Ovary (tissue), 9 donors: ENCODE data around the gene PRAME. TPM values are rescaled to one million over a fixed set of nuclear protein-coding genes. Genes with fewer than 3 reads are reported as not detected.
"Not testable (repeated sequence)": the region's sequence is repeated elsewhere in the genome, so short reads cannot be mapped to it uniquely, and the experiment has no call there.

Experiments used
- DNase-seq, 5 donors: peaks; one replicate each; pipeline ENCODE4 v3.0.0-alpha.2; 2019 to 2020
- H3K27ac ChIP-seq, 2 donors: fragments of 200-600 bp; one replicate each; pipeline versions ENCODE4 v1.5.1 to v1.8.0; 2019 to 2022
- H3K27me3 ChIP-seq: fragments of 200-600 bp; one replicate; pipeline ENCODE4 v1.8.0; 2022
- H3K36me3 ChIP-seq: fragments of 200-600 bp; sonication (generic); one replicate; pipeline ENCODE4 v1.5.1; 2019
- H3K4me1 ChIP-seq: one replicate; pipeline ENCODE4 v1.8.1; 2013; ENCODE audit warnings: mild to moderate bottlenecking, moderate library complexity; ENCODE audit not compliant: insufficient read depth
- H3K4me3 ChIP-seq: fragments of 200-600 bp; sonication (generic); one replicate; pipeline ENCODE4 v1.5.1; 2017
- H3K9me3 ChIP-seq, 2 donors: fragments of 200-600 bp in 1 of 2; sonication (generic) in 1 of 2; one replicate each; pipeline versions ENCODE4 v1.5.1 to v1.8.1; 2013 to 2019; ENCODE audit warnings: mild to moderate bottlenecking in 1 of 2, moderate library complexity in 1 of 2
- EP300 ChIP-seq: sonication (generic); formaldehyde crosslinking; IDR thresholded peaks from one replicate; pipeline ENCODE4 v1.6.1; 2017; ENCODE audit warnings: antibody characterized with exemption
- POLR2A ChIP-seq: fragments of 450-650 bp; IDR thresholded peaks from one replicate; pipeline ENCODE4 v1.6.1; 2017; ENCODE audit warnings: antibody characterized with exemption, mild to moderate bottlenecking, moderate library complexity
- WGBS, 3 donors: extraction: QIAGEN DNeasy Blood & Tissue Kit in 1 of 3; methylation state at CpG; one replicate each; pipeline versions ENCODE4 v1.1.5 to v1.1.7; 2013 to 2017; 5-methylcytosine and 5-hydroxymethylcytosine counted together
- intact Hi-C, 4 donors: fragments of 100-400 bp; cut with DNase I; formaldehyde crosslinking; loops; one replicate each; pipeline versions ENCODE4 v1.11.0 to v1.15.1; 2022 to 2023
- polyA plus RNA-seq, 2 donors: library from polyadenylated mRNA; stranded (reverse); fragments of 200-250 nt in 1 of 2; fragments of 350-450 nt in 1 of 2; fragmentation: Illumina TruSeq in 1 of 2; extraction: RNeasy Lipid Tissue Mini Kit (QIAGEN cat#74804) in 1 of 2; gene quantifications; one replicate each; pipeline ENCODE4 v1.2.3, GENCODE V29; 2013 to 2014
- total RNA-seq, 7 donors: library from RNA; depleted of rRNA in 2 of 7; stranded (reverse); fragments of >200 nt in 2 of 7; fragmentation: NEBNext Ultra II Directional in 3 of 7; extraction: Animal tissue kit (Norgen Biotek cat#: 25700) in 3 of 7; gene quantifications; one replicate each; pipeline versions ENCODE4 v1.1.0 to v1.2.4, GENCODE V29; 2016 to 2023
- TF ChIP-seq, protein P1 (sequence below), 3 donors: fragments of 450-650 bp in 2 of 3; fragments of 200-600 bp in 1 of 3; IDR thresholded peaks; one replicate each; pipeline versions ENCODE4 v1.5.1 to v1.8.0; 2016 to 2022; ENCODE audit warnings: antibody characterized with exemption in 3 of 3, mild to moderate bottlenecking in 1 of 3
- donor health status: DM: no; HTN: no; CAD: no; lungs with moderate emphysema.
- donor health status: DM: no; HTN: no; CAD: no.
- donor health status: Bipolar disorder and iron deficiency.
- donor health status: DM: yes; HTN: yes; CAD: no.
- donor health status: DM: no; HTN: no; CAD: no.
- donor health status: DM: yes; HTN: yes; CAD: no.

The PRAME gene
- total and polyA plus RNA-seq, 9 donors, result 1.3 to 18.0 (median 2.8) TPM

DNA sequence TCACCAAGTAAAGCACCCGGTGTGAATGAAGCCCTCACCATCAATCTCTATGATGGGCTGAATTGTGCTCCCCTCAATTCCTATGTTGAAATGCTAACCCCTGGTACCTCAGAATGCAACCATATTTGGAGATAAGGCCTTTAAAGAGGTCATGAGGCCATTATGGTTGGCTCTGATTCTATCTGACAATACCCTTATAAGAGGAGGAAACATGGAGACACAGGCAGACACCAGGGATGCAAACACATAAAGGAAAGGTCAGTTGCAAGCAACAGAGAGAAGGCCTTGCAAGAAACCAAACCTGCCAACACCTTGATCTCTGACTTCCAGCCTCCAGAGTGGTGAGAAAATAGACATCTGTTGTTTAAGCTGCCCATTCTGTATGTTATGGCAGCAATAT, 25.6 kb downstream of the PRAME start:
- Histone ChIP-seq H3K4me1 (no peaks in the 10 kb centered on the region), H3K36me3 (no peaks in the 10 kb centered on the region), H3K27ac (no peak overlapping the region), H3K9me3 (no peaks in the 10 kb centered on the region), H3K27me3 (no peaks in the 10 kb centered on the region), H3K4me3 (no peak overlapping the region)
- no peak for TF ChIP-seq EP300
- no peak for TF ChIP-seq POLR2A
- TF ChIP-seq, protein P1, sequence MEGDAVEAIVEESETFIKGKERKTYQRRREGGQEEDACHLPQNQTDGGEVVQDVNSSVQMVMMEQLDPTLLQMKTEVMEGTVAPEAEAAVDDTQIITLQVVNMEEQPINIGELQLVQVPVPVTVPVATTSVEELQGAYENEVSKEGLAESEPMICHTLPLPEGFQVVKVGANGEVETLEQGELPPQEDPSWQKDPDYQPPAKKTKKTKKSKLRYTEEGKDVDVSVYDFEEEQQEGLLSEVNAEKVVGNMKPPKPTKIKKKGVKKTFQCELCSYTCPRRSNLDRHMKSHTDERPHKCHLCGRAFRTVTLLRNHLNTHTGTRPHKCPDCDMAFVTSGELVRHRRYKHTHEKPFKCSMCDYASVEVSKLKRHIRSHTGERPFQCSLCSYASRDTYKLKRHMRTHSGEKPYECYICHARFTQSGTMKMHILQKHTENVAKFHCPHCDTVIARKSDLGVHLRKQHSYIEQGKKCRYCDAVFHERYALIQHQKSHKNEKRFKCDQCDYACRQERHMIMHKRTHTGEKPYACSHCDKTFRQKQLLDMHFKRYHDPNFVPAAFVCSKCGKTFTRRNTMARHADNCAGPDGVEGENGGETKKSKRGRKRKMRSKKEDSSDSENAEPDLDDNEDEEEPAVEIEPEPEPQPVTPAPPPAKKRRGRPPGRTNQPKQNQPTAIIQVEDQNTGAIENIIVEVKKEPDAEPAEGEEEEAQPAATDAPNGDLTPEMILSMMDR (IDR thresholded peaks at IDR 0.05), result no peak
- intact Hi-C loops, result no loop called here
- DNase-seq, result no peak
- WGBS, 3 donors, result 75 to 83% (median 82%) methylated on average over 1 of the region's 1 CpG

DNA sequence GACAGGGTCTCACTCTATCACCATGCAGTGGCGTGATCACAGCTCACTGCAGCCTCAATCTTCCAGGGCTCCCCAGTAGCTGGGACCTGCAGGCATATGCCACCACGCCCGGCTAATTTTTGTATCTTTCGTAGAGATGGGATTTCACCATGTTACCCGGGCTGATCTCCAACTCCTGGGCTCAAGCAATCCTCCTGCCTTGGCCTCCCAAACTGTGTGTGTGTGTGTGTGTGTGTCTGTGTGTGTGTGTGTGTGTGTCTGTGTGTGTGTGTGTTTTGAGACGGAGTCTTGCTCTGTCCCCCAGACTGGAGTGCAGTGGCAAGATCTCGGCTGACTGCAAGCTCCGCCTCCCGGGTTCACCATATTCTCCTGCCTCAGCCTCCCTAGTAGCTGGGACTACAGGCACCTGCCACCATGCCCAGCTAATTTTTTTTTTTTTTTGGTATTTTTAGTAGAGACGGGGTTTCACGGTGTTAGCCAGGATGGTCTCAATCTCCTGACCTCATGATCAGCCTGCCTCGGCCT, 26.5 kb downstream of the PRAME start:
- H3K27me3 ChIP-seq, H3K36me3 ChIP-seq, DNase-seq, H3K9me3 ChIP-seq, H3K4me3 ChIP-seq, intact Hi-C loops, H3K27ac ChIP-seq, H3K4me1 ChIP-seq: not testable (repeated sequence)
- 83 to 96% (median 86%) methylated on average over 12 of the region's 12 CpGs for WGBS, 3 donors

DNA sequence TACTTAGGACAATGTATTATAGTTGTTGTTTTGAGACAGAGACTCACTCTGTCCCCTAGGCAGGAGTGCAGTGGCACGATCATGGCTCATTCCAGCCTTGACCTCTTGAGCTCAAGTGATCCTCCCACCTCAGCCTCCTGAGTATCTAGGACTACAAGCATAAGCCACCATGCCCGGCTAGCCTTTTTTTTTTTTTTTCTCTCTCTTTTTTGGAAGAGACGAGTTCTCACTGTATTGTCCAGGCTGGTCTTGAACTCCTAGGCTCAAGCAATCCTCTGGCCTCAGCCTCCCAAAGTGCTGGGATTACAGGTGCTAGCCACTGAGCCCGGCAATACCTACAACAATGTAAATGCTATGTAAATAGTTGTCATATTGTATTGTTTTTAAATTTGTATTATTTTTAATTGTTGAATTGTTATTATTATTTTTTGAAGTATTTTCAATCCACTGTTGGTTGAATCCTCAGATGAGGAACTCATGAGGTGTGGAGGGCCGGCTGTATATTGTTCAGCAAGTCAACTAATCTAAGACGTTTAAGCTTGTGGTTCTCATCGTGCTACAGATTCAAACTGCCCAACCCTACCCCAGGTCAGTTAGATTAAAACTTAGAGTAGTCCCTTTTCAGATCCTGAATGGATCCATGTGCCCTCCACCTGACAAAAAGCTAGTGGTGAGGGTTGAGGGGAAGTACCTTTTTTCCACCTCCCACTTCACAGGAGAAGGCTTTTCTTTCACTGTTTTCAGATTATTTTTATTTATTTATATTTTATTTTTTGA, 27.1 kb downstream of the PRAME start:
- TF ChIP-seq EP300 (no peak), POLR2A (no peak)
- TF ChIP-seq, protein P1 (IDR thresholded peaks at IDR 0.05), result no peak
- no peaks in the 10 kb centered on the region for H3K4me1 ChIP-seq
- H3K9me3 ChIP-seq, result no peaks in the 10 kb centered on the region
- H3K27me3 ChIP-seq, result no peaks in the 10 kb centered on the region
- H3K4me3 ChIP-seq, result no peak overlapping the region
- WGBS, 3 donors, result 72 to 80% (median 73%) methylated on average over 7 of the region's 7 CpGs
- H3K27ac ChIP-seq, result no peak overlapping the region
- intact Hi-C loops, result no loop called here
- DNase-seq, result no peak
- no peaks in the 10 kb centered on the region for H3K36me3 ChIP-seq

DNA sequence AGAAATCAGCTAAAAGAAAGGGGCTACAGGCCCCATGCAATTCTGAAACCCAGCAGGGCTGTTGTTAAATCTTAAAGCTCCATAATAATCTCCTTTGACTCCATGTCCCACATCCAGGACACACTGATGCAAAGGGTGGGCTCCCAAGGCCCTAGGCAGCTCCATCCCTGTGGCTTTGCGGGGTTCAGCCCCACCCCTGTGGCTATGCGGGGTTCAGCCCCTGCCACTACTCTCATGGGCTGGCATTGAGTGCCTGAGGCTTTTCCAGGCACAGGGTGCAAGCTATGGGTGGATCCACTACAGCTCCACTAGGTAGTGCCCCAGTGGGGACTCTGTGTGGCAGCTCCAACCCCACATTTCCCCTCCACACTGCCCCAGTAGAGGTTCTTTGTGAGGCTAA, 30.3 kb downstream of the PRAME start:
- DNase-seq, result no peak
- intact Hi-C loops, result no loop called here
- TF ChIP-seq, protein P1 (IDR thresholded peaks at IDR 0.05), result no peak
- TF ChIP-seq EP300 (no peak), POLR2A (no peak)
- Histone ChIP-seq H3K27me3 (no peaks in the 10 kb centered on the region), H3K36me3 (no peaks in the 10 kb centered on the region), H3K4me1 (no peaks in the 10 kb centered on the region), H3K27ac (no peak overlapping the region), H3K4me3 (no peak overlapping the region), H3K9me3 (no peaks in the 10 kb centered on the region)
- 92 to 100% (median 94%) methylated on average over 1 to 2 of the region's 2 CpGs for WGBS, 3 donors

DNA sequence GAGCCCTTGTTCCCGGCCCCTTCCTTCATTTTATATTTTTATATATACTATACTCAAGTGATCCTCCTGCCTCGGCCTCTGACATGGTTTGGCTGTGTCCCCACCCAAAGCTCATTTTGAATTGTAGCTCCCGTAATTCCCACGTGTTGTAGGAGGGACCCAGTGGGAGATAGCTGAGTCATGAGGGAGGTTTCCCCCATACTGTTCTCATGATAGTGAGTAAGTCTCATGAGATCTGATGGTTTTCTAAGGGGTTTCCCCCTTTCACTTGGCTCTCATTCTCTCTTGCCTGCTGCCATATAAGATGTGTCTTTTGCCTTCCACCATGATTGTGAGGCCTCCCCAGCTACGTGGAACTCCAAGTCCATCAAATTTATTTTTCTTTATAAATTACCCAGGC, 31.8 kb downstream of the PRAME start:
- no peaks in the 10 kb centered on the region for H3K9me3 ChIP-seq
- no peak for TF ChIP-seq POLR2A
- no peak for TF ChIP-seq EP300
- TF ChIP-seq, protein P1 (IDR thresholded peaks at IDR 0.05), result no peak
- WGBS, 3 donors, result 57 to 75% (median 72%) methylated on average over 5 of the region's 5 CpGs
- intact Hi-C loops, result no loop called here
- H3K27me3 ChIP-seq, result no peaks in the 10 kb centered on the region
- H3K27ac ChIP-seq, result no peak overlapping the region
- no peaks in the 10 kb centered on the region for H3K4me1 ChIP-seq
- H3K4me3 ChIP-seq, result no peak overlapping the region
- H3K36me3 ChIP-seq, result no peaks in the 10 kb centered on the region
- no peak for DNase-seq
